Pancreas (tissue), 10 donors: ENCODE results near the gene ATG10. TPM values are rescaled to one million over a fixed set of nuclear protein-coding genes. Genes with fewer than 3 reads are reported as not detected.
"Not testable (repeated sequence)": the region's sequence is repeated elsewhere in the genome, so short reads cannot be mapped to it uniquely, and the experiment has no call there.

Experiments used
- ATAC-seq, 4 donors: fragments of 200-7000 bp; cut with Tn5 transposase; one replicate each; pipeline versions ENCODE4 v1.8.0 to v1.9.1; 2020; ENCODE audit warnings: mild to moderate bottlenecking in 4 of 4, moderate library complexity in 4 of 4
- DNase-seq, 6 donors: peaks; one replicate each; pipeline ENCODE4 v3.0.0-alpha.2; 2020
- FAIRE-seq: peaks from 2 replicates; lab custom pipeline; 2012; peaks lifted over from hg19 to GRCh38; lab: Jason Lieb, UNC
- H3K27ac ChIP-seq, 4 donors: fragments of 200-600 bp; sonication (generic); 1 replicate in 3 of 4; 2 replicates in 1 of 4; pipeline versions ENCODE4 v1.5.0 to v1.8.0; 2020
- H3K27me3 ChIP-seq, 4 donors: fragments of 200-600 bp; one replicate each; pipeline ENCODE4 v1.8.0; 2021
- H3K36me3 ChIP-seq, 3 donors: fragments of 200-600 bp; sonication (generic) in 1 of 3; one replicate each; pipeline versions ENCODE4 v1.5.0 to v1.8.0; 2020 to 2021
- H3K4me1 ChIP-seq, 3 donors: fragments of 200-600 bp; one replicate each; pipeline ENCODE4 v1.8.0; 2021
- H3K4me3 ChIP-seq, 4 donors: fragments of 200-600 bp; sonication (generic) in 2 of 4; one replicate each; pipeline versions ENCODE4 v1.5.0 to v1.8.0; 2020 to 2021
- H3K9me3 ChIP-seq, 4 donors: fragments of 200-600 bp; one replicate each; pipeline ENCODE4 v1.8.0; 2021
- CTCF ChIP-seq, 4 donors: fragments of 200-600 bp; sonication (generic) in 3 of 4; IDR thresholded peaks; one replicate each; pipeline versions ENCODE4 v1.5.0 to v1.8.0; 2021; ENCODE audit warnings: antibody characterized with exemption in 4 of 4
- WGBS, 2 donors: extraction: QIAGEN DNeasy Blood & Tissue Kit; methylation state at CpG; one replicate each; pipeline ENCODE4 v1.1.7; 2013; 5-methylcytosine and 5-hydroxymethylcytosine counted together
- intact Hi-C, 3 donors: fragments of 100-400 bp; cut with DNase I; formaldehyde crosslinking; loops; one replicate each; pipeline versions ENCODE4 v1.11.1 to v1.14.2; 2022
- polyA plus RNA-seq, 2 donors: library from polyadenylated mRNA; stranded (reverse); fragments of 200-250 nt; gene quantifications; one replicate each; pipeline ENCODE4 v1.2.3, GENCODE V29; 2013
- total RNA-seq, 6 donors: library from RNA; stranded (reverse); fragmentation: NEBNext Ultra II Directional in 4 of 6; extraction: Animal tissue kit (Norgen Biotek cat#: 25700) in 4 of 6; gene quantifications; one replicate each; pipeline versions ENCODE4 v1.2.1 to v1.2.4, GENCODE V29; 2021 to 2023
- donor health status: healthy with polysubstance abuse.
- donor health status: DM: no; HTN: no; CAD: no; lungs with moderate emphysema.
- donor health status: DM: no; HTN: no; CAD: no.
- donor health status: control.
- donor health status: control.
- donor health status: Bipolar disorder and iron deficiency.
- donor health status: DM: yes; HTN: yes; CAD: no.
- donor health status: DM: no; HTN: no; CAD: no.
- donor health status: DM: no; HTN: no; CAD: no.
- donor health status: DM: yes; HTN: yes; CAD: no.

ATG10 gene
- total and polyA plus RNA-seq, 8 donors = 3.3 to 5.2 (median 3.5) TPM

GRCh38 chr5:81950996-81951395 is 20.8 kb upstream of the ATG10 start:
- no peak for DNase-seq
- H3K9me3 ChIP-seq = no peaks in the 10 kb centered on the region

GRCh38 chr5:81954796-81955195 is 17.0 kb upstream of the ATG10 start:
- WGBS, 2 donors = 66 to 71% methylated on average over 7 to 8 of the region's 8 CpGs
- H3K36me3 ChIP-seq, H3K27ac ChIP-seq, H3K27me3 ChIP-seq, DNase-seq, FAIRE-seq, H3K9me3 ChIP-seq, H3K4me3 ChIP-seq, ATAC-seq, intact Hi-C loops, H3K4me1 ChIP-seq: not testable (repeated sequence)

More at GRCh38 chr5:81950996-81951395, 20.8 kb upstream of the ATG10 start:
- 19 to 26% methylated on average over 1 of the region's 1 CpG for WGBS, 2 donors
- H3K4me3 ChIP-seq = no peak overlapping the region
- no peaks in the 10 kb centered on the region for H3K27me3 ChIP-seq
- H3K27ac ChIP-seq = no peak overlapping the region
- FAIRE-seq (no peak), ATAC-seq (no peak)
- intact Hi-C loops = no loop called here
- no peak for TF ChIP-seq CTCF (IDR thresholded peaks at IDR 0.05)
- no peaks in the 10 kb centered on the region for H3K4me1 ChIP-seq
- H3K36me3 ChIP-seq = no peaks in the 10 kb centered on the region

- H3K27ac ChIP-seq, H3K4me1 ChIP-seq, H3K9me3 ChIP-seq, intact Hi-C loops, H3K4me3 ChIP-seq, H3K27me3 ChIP-seq, DNase-seq, FAIRE-seq, H3K36me3 ChIP-seq, ATAC-seq: not testable (repeated sequence)
- WGBS, 2 donors = 38 to 42% methylated on average over 2 of the region's 2 CpGs
Observed at GRCh38 chr5:81958129-81958528, 13.7 kb upstream of the ATG10 start.

GRCh38 chr5:81961651-81962440 is 10.0 kb upstream of the ATG10 start:
- no peak for TF ChIP-seq CTCF (IDR thresholded peaks at IDR 0.05)
- Histone ChIP-seq H3K4me3 (no peak overlapping the region), H3K9me3 (no peaks in the 10 kb centered on the region), H3K4me1 (no peaks in the 10 kb centered on the region), H3K36me3 (no peaks in the 10 kb centered on the region), H3K27ac (no peak overlapping the region), H3K27me3 (no peaks in the 10 kb centered on the region)
- DNase-seq (no peak), FAIRE-seq (no peak), ATAC-seq (no peak)
- intact Hi-C loops = no loop called here
- WGBS, 2 donors = 77 to 84% methylated on average over 9 of the region's 9 CpGs

GRCh38 chr5:81963544-81963943 is 8.3 kb upstream of the ATG10 start:
- no peak overlapping the region for H3K27ac ChIP-seq
- no peak for ATAC-seq
- intact Hi-C loops = no loop called here
- H3K4me3 ChIP-seq = no peak overlapping the region
- 79 to 80% methylated on average over 4 of the region's 4 CpGs for WGBS, 2 donors
- no peak for TF ChIP-seq CTCF (IDR thresholded peaks at IDR 0.05)
- no peaks in the 10 kb centered on the region for H3K27me3 ChIP-seq
- H3K4me1 ChIP-seq = no peaks in the 10 kb centered on the region
- no peak for FAIRE-seq
- no peak for DNase-seq
- H3K36me3 ChIP-seq = no peaks in the 10 kb centered on the region
- no peaks in the 10 kb centered on the region for H3K9me3 ChIP-seq

- Histone ChIP-seq H3K9me3 (no peaks in the 10 kb centered on the region), H3K27me3 (no peaks in the 10 kb centered on the region), H3K27ac (no peak overlapping the region), H3K4me3 (no peak overlapping the region), H3K4me1 (peaks cover 0 to 1% (median 0%) of the 10 kb centered on the region in 3 donors), H3K36me3 (no peaks in the 10 kb centered on the region)
- DNase-seq (no peak), FAIRE-seq (no peak), ATAC-seq (no peak)
- no peak for TF ChIP-seq CTCF (IDR thresholded peaks at IDR 0.05)
- intact Hi-C loops = no loop called here
- WGBS, 2 donors = 47 to 49% methylated on average over 1 of the region's 1 CpG
Observed at GRCh38 chr5:81965524-81965923, 6.3 kb upstream of the ATG10 start.
